Liver (tissue), 9 donors: Measurements from ENCODE around the gene EGFR. TPM values are rescaled to one million over a fixed set of nuclear protein-coding genes. Genes with fewer than 3 reads are reported as not detected.

Experiments used
- DNase-seq: peaks from one replicate; pipeline ENCODE4 v3.0.0-alpha.2; 2017; ENCODE audit warnings: low spot score
- H3K27ac ChIP-seq, 2 donors: one replicate each; pipeline ENCODE4 v1.7.0; 2013; ENCODE audit warnings: inconsistent platforms in 2 of 2, low read length in 2 of 2, control low read depth in 1 of 2, low read depth in 1 of 2, mild to moderate bottlenecking in 1 of 2
- H3K27me3 ChIP-seq, 4 donors: one replicate each; pipeline versions ENCODE4 v1.6.1 to v1.7.0; 2013; ENCODE audit warnings: low read length in 3 of 4, inconsistent platforms in 1 of 4, mild to moderate bottlenecking in 1 of 4, moderate library complexity in 1 of 4; ENCODE audit not compliant: control insufficient read depth in 4 of 4, insufficient read depth in 4 of 4
- H3K36me3 ChIP-seq, 4 donors: one replicate each; pipeline versions ENCODE4 v1.6.1 to v1.7.0; 2013; ENCODE audit warnings: low read length in 3 of 4, mild to moderate bottlenecking in 3 of 4, low read depth in 1 of 4, moderate library complexity in 1 of 4; ENCODE audit not compliant: control insufficient read depth in 4 of 4, insufficient read depth in 3 of 4
- H3K4me1 ChIP-seq, 4 donors: one replicate each; pipeline versions ENCODE4 v1.6.1 to v1.7.0; 2013; ENCODE audit warnings: low read length in 3 of 4, mild to moderate bottlenecking in 3 of 4, moderate library complexity in 1 of 4; ENCODE audit not compliant: control insufficient read depth in 4 of 4, insufficient read depth in 4 of 4
- H3K4me3 ChIP-seq, 3 donors: one replicate each; pipeline versions ENCODE4 v1.6.1 to v1.7.0; 2013; ENCODE audit warnings: low read length in 3 of 3, control low read depth in 1 of 3, low read depth in 1 of 3, mild to moderate bottlenecking in 1 of 3
- H3K9ac ChIP-seq, 2 donors: one replicate each; pipeline ENCODE4 v1.7.0; 2013; ENCODE audit warnings: low read length in 2 of 2, mild to moderate bottlenecking in 2 of 2, moderate library complexity in 2 of 2, control low read depth in 1 of 2, low read depth in 1 of 2
- H3K9me3 ChIP-seq, 4 donors: one replicate each; pipeline versions ENCODE4 v1.6.1 to v1.7.0; 2013; ENCODE audit warnings: low read length in 3 of 4; ENCODE audit not compliant: control insufficient read depth in 4 of 4
- ATF3 ChIP-seq: IDR thresholded peaks from 2 replicates; pipeline ENCODE4 v1.6.1; 2016; ENCODE audit warnings: antibody characterized with exemption
- EGR1 ChIP-seq, 2 donors: IDR thresholded peaks; 2 replicates each; pipeline ENCODE4 v1.6.1; 2016 to 2018; ENCODE audit warnings: antibody characterized with exemption in 2 of 2, low read depth in 2 of 2
- FOXA1 ChIP-seq: IDR thresholded peaks from 2 replicates; pipeline ENCODE4 v1.6.1; 2016; ENCODE audit warnings: antibody characterized with exemption
- FOXA2 ChIP-seq: IDR thresholded peaks from 2 replicates; pipeline ENCODE4 v1.6.1; 2016; ENCODE audit warnings: antibody characterized with exemption
- GABPA ChIP-seq, 2 donors: IDR thresholded peaks in 1 of 2; conservative IDR thresholded peaks in 1 of 2; 2 replicates each; pipeline ENCODE4 v1.6.1; 2016; ENCODE audit warnings: antibody characterized with exemption in 2 of 2, mild to moderate bottlenecking in 1 of 2, moderate library complexity in 1 of 2
- HNF4A ChIP-seq, 2 donors: conservative IDR thresholded peaks; 2 replicates each; pipeline ENCODE4 v1.6.1; 2016; ENCODE audit warnings: antibody characterized with exemption in 2 of 2, mild to moderate bottlenecking in 2 of 2
- HNF4G ChIP-seq: IDR thresholded peaks from 2 replicates; pipeline ENCODE4 v1.6.1; 2016; ENCODE audit warnings: antibody characterized with exemption
- JUND ChIP-seq, 2 donors: IDR thresholded peaks; 2 replicates each; pipeline ENCODE4 v1.6.1; 2016; ENCODE audit warnings: antibody characterized with exemption in 2 of 2
- NR2F2 ChIP-seq: IDR thresholded peaks from 2 replicates; pipeline ENCODE4 v1.6.1; 2016; ENCODE audit warnings: antibody characterized with exemption
- RAD21 ChIP-seq, 2 donors: IDR thresholded peaks; 2 replicates each; pipeline ENCODE4 v1.6.1; 2016; ENCODE audit warnings: antibody characterized with exemption in 2 of 2, mild to moderate bottlenecking in 2 of 2
- REST ChIP-seq: IDR thresholded peaks from 2 replicates; pipeline ENCODE4 v1.6.1; 2016; ENCODE audit warnings: antibody characterized with exemption, mild to moderate bottlenecking
- RXRA ChIP-seq, 2 donors: IDR thresholded peaks; 2 replicates each; pipeline ENCODE4 v1.6.1; 2017 to 2018; ENCODE audit warnings: antibody characterized with exemption in 2 of 2, mild to moderate bottlenecking in 1 of 2
- SP1 ChIP-seq: IDR thresholded peaks from 2 replicates; pipeline ENCODE4 v1.6.1; 2018; ENCODE audit warnings: antibody characterized with exemption, mild to moderate bottlenecking
- TAF1 ChIP-seq: conservative IDR thresholded peaks from 2 replicates; pipeline ENCODE4 v1.6.1; 2016; ENCODE audit warnings: antibody characterized with exemption, mild to moderate bottlenecking
- YY1 ChIP-seq: IDR thresholded peaks from 2 replicates; pipeline ENCODE4 v1.6.1; 2016; ENCODE audit warnings: antibody characterized with exemption, mild to moderate bottlenecking
- ZBTB33 ChIP-seq: IDR thresholded peaks from 2 replicates; pipeline ENCODE4 v1.6.1; 2016; ENCODE audit warnings: antibody characterized with exemption
- whole genome bisulfite sequencing: extraction: QIAGEN DNeasy Blood & Tissue Kit; methylation state at CpG from one replicate; pipeline ENCODE4 v1.1.7; 2013; 5-methylcytosine and 5-hydroxymethylcytosine counted together
- polyA plus RNA-seq, 2 donors: library from polyadenylated mRNA; stranded (reverse) in 1 of 2; unstranded in 1 of 2; fragments of 200-250 nt in 1 of 2; fragments of >200 nt in 1 of 2; fragmentation: Nextera tagmentation in 1 of 2; extraction: Ambion mirVana in 1 of 2; gene quantifications; one replicate each; pipeline versions ENCODE4 v1.2.1 to v1.2.3, GENCODE V29; 2013 to 2015
- total RNA-seq, 2 donors: library from RNA; depleted of rRNA; stranded (reverse); fragments of >200 nt; gene quantifications; one replicate each; pipeline ENCODE4 v1.2.3, GENCODE V29; 2014
- TF ChIP-seq, protein P1 (sequence below): fragments of 150-350 bp; IDR thresholded peaks from 2 replicates; pipeline ENCODE4 v1.5.1; 2017; ENCODE audit warnings: improper control_type of control experiment, low read depth, low read length; ENCODE audit not compliant: missing input control
- TF ChIP-seq, protein P2 (sequence below): IDR thresholded peaks from 2 replicates; pipeline ENCODE4 v1.6.1; 2016; ENCODE audit warnings: antibody characterized with exemption
- donor health status: healthy.
- donor health status: healthy.
- donor health status: healthy.
- donor health status: healthy.
- donor health status: healthy.

The EGFR gene
- total and polyA plus RNA-seq, 4 donors = 22.6 to 37.0 (median 27.7) TPM

GRCh38 chr7:55054758-55055157, 35.9 kb downstream of the EGFR start:
- no peaks in the 10 kb centered on the region for H3K27me3 ChIP-seq
- peaks cover 3 to 23% (median 9%) of the 10 kb centered on the region in 4 donors for H3K4me1 ChIP-seq
- DNase-seq = no peak
- no peak overlapping the region for H3K27ac ChIP-seq
- 95% methylated on average over 9 of the region's 9 CpGs for WGBS
- H3K4me3 ChIP-seq = no peak overlapping the region
- H3K9ac ChIP-seq = no peak overlapping the region
- TF ChIP-seq FOXA2 = no peak
- TF ChIP-seq RAD21 (IDR thresholded peaks at IDR 0.05) = no peak
- no peak for TF ChIP-seq HNF4G
- no peak for TF ChIP-seq NR2F2
- no peak for TF ChIP-seq ATF3
- no peak for TF ChIP-seq ZBTB33
- no peak for TF ChIP-seq HNF4A (conservative IDR thresholded peaks at IDR 0.05)
- TF ChIP-seq SP1 = no peak
- H3K9me3 ChIP-seq = no peaks in the 10 kb centered on the region
- peaks cover 0 to 2% (median 0%) of the 10 kb centered on the region in 4 donors for H3K36me3 ChIP-seq

DNA sequence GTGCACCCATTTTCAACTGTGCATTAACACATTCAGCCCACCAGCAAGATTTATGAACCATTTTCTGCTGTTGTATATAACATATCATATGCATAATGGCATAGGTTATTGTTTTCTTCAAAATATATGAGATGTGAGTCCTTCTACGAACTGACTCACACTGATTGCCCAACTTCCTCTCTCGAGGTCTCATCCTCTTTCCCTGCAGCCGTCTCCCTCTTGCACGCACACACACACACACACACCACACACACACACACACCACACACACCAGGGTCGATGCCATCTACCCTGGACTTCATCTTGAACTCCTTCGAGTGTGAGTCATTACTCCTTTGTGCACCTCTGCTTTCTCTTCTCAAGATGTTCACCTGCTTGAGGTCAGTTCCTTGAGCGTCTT, 36.7 kb downstream of the EGFR start:
- Histone ChIP-seq H3K27ac (peak overlapping the region in 1 of 2 donors; percentile 6), H3K9me3 (no peaks in the 10 kb centered on the region), H3K27me3 (no peaks in the 10 kb centered on the region), H3K36me3 (peaks cover 0 to 2% (median 0%) of the 10 kb centered on the region in 4 donors), H3K9ac (no peak overlapping the region), H3K4me3 (no peak overlapping the region), H3K4me1 (peaks cover 3 to 20% (median 8%) of the 10 kb centered on the region in 4 donors)
- WGBS = 81% methylated on average over 7 of the region's 7 CpGs
- TF ChIP-seq TAF1 (no peak), FOXA1 (no peak), NR2F2 (no peak), YY1 (no peak), ATF3 (no peak), SP1 (no peak), HNF4A (conservative IDR thresholded peaks at IDR 0.05) (no peak), REST (no peak), ZBTB33 (no peak), HNF4G (no peak), EGR1 (IDR thresholded peaks at IDR 0.05; ENCODE audit: low read depth in 2 of 2) (no peak), FOXA2 (no peak), RXRA (IDR thresholded peaks at IDR 0.05) (no peak), JUND (IDR thresholded peaks at IDR 0.05) (no peak), GABPA (IDR thresholded peaks at IDR 0.05 in 1 of 2, conservative IDR thresholded peaks at IDR 0.05 in 1 of 2) (no peak), RAD21 (IDR thresholded peaks at IDR 0.05) (no peak)
- TF ChIP-seq, protein P1, sequence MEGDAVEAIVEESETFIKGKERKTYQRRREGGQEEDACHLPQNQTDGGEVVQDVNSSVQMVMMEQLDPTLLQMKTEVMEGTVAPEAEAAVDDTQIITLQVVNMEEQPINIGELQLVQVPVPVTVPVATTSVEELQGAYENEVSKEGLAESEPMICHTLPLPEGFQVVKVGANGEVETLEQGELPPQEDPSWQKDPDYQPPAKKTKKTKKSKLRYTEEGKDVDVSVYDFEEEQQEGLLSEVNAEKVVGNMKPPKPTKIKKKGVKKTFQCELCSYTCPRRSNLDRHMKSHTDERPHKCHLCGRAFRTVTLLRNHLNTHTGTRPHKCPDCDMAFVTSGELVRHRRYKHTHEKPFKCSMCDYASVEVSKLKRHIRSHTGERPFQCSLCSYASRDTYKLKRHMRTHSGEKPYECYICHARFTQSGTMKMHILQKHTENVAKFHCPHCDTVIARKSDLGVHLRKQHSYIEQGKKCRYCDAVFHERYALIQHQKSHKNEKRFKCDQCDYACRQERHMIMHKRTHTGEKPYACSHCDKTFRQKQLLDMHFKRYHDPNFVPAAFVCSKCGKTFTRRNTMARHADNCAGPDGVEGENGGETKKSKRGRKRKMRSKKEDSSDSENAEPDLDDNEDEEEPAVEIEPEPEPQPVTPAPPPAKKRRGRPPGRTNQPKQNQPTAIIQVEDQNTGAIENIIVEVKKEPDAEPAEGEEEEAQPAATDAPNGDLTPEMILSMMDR = no peak
- TF ChIP-seq, protein P2, sequence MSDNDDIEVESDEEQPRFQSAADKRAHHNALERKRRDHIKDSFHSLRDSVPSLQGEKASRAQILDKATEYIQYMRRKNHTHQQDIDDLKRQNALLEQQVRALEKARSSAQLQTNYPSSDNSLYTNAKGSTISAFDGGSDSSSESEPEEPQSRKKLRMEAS = no peak
- no peak for DNase-seq
